ENCODE results near the gene ATG7.

ATG7 gene

DNA sequence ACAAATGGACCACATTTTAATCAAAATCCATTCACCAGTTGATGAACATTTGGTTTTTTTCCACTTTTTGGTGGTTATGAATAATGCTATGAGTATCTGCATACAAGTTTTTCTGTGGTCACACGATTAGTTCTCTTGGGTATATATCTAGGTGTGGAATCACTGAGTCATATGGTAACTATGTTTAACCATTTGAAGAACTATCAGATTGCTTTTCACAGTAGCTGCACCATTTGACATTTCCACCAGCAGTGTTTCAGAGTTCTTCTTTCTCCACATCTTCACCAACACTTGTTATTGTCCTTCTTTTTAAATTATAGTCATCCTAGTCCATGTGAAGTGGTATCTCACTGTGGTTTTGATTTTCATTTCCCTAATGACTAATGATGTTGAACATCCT lies 33.3 kb upstream of the ATG7 start:
- no peak overlapping the region for H3K27ac ChIP-seq (ENCODE audit: low read length)
- no peaks in the 10 kb centered on the region for H3K9me3 ChIP-seq (ENCODE audit: control insufficient read depth, insufficient read depth, low read length)
- no peaks in the 10 kb centered on the region for H3K4me1 ChIP-seq (ENCODE audit: control insufficient read depth, insufficient read depth, low read length)
- DNase-seq (ENCODE audit: low read depth, low spot score): no peak
- H3K4me3 ChIP-seq (ENCODE audit: low read length): no peak overlapping the region
- no peaks in the 10 kb centered on the region for H3K36me3 ChIP-seq (ENCODE audit: control insufficient read depth, insufficient read depth, low read length)
- H3K27me3 ChIP-seq (ENCODE audit: control insufficient read depth, insufficient read depth, low read length): no peaks in the 10 kb centered on the region
- no CpG with 5 or more reads among the region's 1 CpG for WGBS (ENCODE audit: insufficient coverage, insufficient read length)

DNA sequence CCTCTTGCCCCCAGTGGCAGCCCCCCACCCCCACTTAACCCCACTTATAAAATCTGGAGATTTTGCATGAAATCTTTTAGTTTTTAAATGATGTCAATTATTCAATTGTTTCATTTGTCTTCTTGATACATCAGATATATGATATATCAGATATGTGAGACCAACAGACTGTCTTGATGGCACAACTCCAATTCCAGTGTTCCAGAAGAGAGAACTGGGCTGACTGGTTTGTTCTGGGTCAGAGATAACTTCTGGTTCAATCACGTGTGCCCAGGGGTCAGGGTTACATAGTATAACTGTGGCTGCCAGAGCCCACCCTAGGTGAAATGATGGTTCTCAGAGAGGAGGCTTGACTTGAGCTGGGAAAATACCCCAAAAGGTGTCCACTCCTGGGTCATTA lies 32.4 kb upstream of the ATG7 start:
- no peaks in the 10 kb centered on the region for H3K9me3 ChIP-seq (ENCODE audit: control insufficient read depth, insufficient read depth, low read length)
- no peak for DNase-seq (ENCODE audit: low read depth, low spot score)
- no peaks in the 10 kb centered on the region for H3K4me1 ChIP-seq (ENCODE audit: control insufficient read depth, insufficient read depth, low read length)
- no peaks in the 10 kb centered on the region for H3K36me3 ChIP-seq (ENCODE audit: control insufficient read depth, insufficient read depth, low read length)
- no peak overlapping the region for H3K4me3 ChIP-seq (ENCODE audit: low read length)
- H3K27ac ChIP-seq (ENCODE audit: low read length): no peak overlapping the region
- H3K27me3 ChIP-seq (ENCODE audit: control insufficient read depth, insufficient read depth, low read length): no peaks in the 10 kb centered on the region
- no CpG with 5 or more reads among the region's 1 CpG for WGBS (ENCODE audit: insufficient coverage, insufficient read length)

DNA sequence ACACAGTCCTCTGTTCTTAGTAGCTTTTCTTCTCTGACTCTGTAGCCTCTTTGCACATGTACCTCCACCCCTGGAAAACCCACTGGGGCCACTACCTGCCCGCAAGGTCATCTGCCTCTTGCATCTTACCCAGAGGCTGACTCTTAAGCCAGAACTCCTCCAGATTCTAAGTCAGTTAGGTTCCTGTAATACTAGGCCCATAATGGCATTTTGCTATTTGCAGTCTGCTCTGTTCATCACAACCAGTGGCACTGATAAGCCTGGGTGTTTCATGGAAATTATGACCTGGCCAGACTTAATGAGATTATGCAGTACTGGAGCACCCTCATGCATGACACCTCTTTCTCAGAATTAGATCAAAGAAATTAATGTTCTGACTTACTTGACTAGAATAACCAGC lies 31.7 kb upstream of the ATG7 start:
- Histone ChIP-seq H3K9me3 (ENCODE audit: control insufficient read depth, insufficient read depth, low read length) (no peaks in the 10 kb centered on the region), H3K27me3 (ENCODE audit: control insufficient read depth, insufficient read depth, low read length) (no peaks in the 10 kb centered on the region), H3K4me1 (ENCODE audit: control insufficient read depth, insufficient read depth, low read length) (no peaks in the 10 kb centered on the region), H3K4me3 (ENCODE audit: low read length) (no peak overlapping the region), H3K27ac (ENCODE audit: low read length) (no peak overlapping the region), H3K36me3 (ENCODE audit: control insufficient read depth, insufficient read depth, low read length) (no peaks in the 10 kb centered on the region)
- DNase-seq (ENCODE audit: low read depth, low spot score): no peak
- no CpG with 5 or more reads among the region's 1 CpG for WGBS (ENCODE audit: insufficient coverage, insufficient read length)

DNA sequence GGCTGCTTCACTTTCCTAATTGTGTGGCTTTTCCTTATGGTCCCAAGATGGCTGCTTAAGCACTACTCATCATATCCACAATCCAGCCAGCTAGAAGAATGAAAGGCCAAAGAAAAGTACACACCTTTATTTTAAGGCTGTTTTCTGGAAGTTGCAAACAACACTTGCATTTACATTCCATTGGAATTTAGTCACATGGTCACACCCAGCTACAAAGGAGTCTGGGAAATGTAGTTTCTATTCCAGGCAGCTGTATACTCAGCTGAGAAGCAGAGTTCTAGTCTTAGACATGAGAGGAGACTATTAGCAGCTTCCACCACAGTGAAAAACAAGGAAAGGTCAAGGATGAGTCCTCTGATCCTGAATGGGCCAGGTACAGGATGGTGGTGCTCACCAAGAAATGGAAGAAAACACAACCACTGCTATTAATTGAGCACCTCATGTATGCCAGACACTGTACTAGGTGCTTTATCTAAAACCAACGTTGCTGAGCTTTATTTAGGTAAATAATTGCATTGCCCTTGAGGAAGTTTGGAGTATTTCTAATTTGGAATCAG lies 28.0 kb upstream of the ATG7 start:
- no peak for DNase-seq (ENCODE audit: low read depth, low spot score)
- H3K4me3 ChIP-seq (ENCODE audit: low read length): no peak overlapping the region
- no peaks in the 10 kb centered on the region for H3K36me3 ChIP-seq (ENCODE audit: control insufficient read depth, insufficient read depth, low read length)
- H3K4me1 ChIP-seq (ENCODE audit: control insufficient read depth, insufficient read depth, low read length): no peaks in the 10 kb centered on the region
- no peaks in the 10 kb centered on the region for H3K27me3 ChIP-seq (ENCODE audit: control insufficient read depth, insufficient read depth, low read length)
- H3K9me3 ChIP-seq (ENCODE audit: control insufficient read depth, insufficient read depth, low read length): no peaks in the 10 kb centered on the region
- WGBS (ENCODE audit: insufficient coverage, insufficient read length): no CpG with 5 or more reads among the region's 1 CpG
- H3K27ac ChIP-seq (ENCODE audit: low read length): no peak overlapping the region

DNA sequence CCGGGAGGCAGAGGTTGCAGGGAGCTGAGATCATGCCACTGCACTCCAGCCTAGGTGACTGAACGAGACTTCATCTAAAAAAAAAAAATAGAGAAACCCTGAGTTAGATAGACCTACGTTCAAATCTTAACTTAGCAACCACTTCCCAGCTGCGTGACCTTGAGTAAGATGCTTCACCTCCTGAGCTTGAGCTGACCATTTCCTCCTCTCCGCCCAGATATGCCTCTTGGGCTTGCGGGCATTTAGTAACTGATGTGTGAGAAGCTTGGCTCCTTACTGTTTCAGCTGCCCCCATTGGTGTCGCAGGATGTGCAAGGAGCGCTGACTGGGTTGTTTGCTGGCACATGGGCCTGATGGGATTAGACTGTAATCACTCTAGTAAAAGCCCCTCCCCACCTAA lies 26.9 kb upstream of the ATG7 start:
- Histone ChIP-seq H3K27me3 (ENCODE audit: control insufficient read depth, insufficient read depth, low read length) (no peaks in the 10 kb centered on the region), H3K36me3 (ENCODE audit: control insufficient read depth, insufficient read depth, low read length) (no peaks in the 10 kb centered on the region), H3K4me3 (ENCODE audit: low read length) (no peak overlapping the region), H3K4me1 (ENCODE audit: control insufficient read depth, insufficient read depth, low read length) (no peaks in the 10 kb centered on the region), H3K27ac (ENCODE audit: low read length) (no peak overlapping the region), H3K9me3 (ENCODE audit: control insufficient read depth, insufficient read depth, low read length) (no peaks in the 10 kb centered on the region)
- no peak for DNase-seq (ENCODE audit: low read depth, low spot score)
- WGBS (ENCODE audit: insufficient coverage, insufficient read length): no CpG with 5 or more reads among the region's 8 CpGs

DNA sequence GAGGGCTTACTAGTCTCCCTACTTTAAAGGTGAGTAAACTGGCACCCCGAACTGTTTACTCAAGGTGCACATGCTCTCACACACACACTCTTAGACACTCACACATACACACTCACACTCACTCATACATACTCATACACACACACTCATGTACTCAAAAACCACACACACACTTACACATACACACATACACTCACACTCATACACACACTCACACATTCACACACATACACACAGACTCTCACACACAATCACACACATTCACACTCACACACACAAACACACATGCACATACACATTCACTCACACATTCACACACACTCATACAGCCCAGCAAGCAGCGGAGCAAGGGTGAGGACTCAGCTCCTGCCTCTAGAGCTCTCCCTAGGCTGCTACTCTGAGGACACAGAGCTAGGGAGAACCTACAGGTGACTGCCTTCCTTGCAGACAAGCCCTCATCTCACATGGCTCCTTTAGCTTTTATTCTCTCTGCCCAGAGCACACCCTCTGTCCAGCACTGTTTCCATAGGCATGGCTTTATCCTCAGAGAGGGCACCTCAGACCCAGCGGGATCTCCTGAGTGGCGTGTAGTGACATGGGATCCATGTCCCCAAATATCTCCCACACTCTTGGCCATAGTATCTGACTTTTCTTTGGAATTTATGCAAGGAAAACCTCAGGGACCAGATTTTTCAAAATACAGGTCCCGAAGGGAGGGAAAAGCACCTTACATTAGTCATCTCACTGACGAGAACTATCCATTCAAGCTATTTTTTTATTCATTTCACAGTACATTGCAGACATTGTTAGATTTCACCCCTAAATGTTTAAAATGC lies 26.2 kb upstream of the ATG7 start:
- Histone ChIP-seq H3K27me3 (ENCODE audit: control insufficient read depth, insufficient read depth, low read length) (no peaks in the 10 kb centered on the region), H3K4me3 (ENCODE audit: low read length) (no peak overlapping the region), H3K4me1 (ENCODE audit: control insufficient read depth, insufficient read depth, low read length) (no peaks in the 10 kb centered on the region), H3K36me3 (ENCODE audit: control insufficient read depth, insufficient read depth, low read length) (no peaks in the 10 kb centered on the region), H3K9me3 (ENCODE audit: control insufficient read depth, insufficient read depth, low read length) (no peaks in the 10 kb centered on the region), H3K27ac (ENCODE audit: low read length) (no peak overlapping the region)
- WGBS (ENCODE audit: insufficient coverage, insufficient read length): no CpG with 5 or more reads among the region's 6 CpGs
- no peak for DNase-seq (ENCODE audit: low read depth, low spot score)

DNA sequence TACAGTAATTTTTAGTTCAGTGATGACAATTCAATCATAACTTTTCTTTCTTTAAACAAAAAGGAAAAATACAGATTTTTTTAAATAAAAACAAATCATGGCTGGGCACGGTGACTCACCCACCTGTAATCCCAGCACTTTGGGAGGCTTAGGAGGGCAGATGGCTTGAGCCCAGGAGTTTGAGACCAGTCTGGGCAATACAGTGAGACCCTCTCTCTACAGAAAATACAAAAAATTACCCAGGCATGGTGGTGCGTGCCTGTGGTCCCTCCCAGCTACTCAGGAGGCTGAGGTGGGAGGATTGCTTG lies 25.6 kb upstream of the ATG7 start:
- whole genome bisulfite sequencing (ENCODE audit: insufficient coverage, insufficient read length): no CpG with 5 or more reads among the region's 2 CpGs
- Histone ChIP-seq H3K4me3 (ENCODE audit: low read length) (no peak overlapping the region), H3K36me3 (ENCODE audit: control insufficient read depth, insufficient read depth, low read length) (no peaks in the 10 kb centered on the region), H3K9me3 (ENCODE audit: control insufficient read depth, insufficient read depth, low read length) (no peaks in the 10 kb centered on the region), H3K4me1 (ENCODE audit: control insufficient read depth, insufficient read depth, low read length) (no peaks in the 10 kb centered on the region), H3K27me3 (ENCODE audit: control insufficient read depth, insufficient read depth, low read length) (no peaks in the 10 kb centered on the region), H3K27ac (ENCODE audit: low read length) (no peak overlapping the region)
- DNase-seq (ENCODE audit: low read depth, low spot score): no peak

DNA sequence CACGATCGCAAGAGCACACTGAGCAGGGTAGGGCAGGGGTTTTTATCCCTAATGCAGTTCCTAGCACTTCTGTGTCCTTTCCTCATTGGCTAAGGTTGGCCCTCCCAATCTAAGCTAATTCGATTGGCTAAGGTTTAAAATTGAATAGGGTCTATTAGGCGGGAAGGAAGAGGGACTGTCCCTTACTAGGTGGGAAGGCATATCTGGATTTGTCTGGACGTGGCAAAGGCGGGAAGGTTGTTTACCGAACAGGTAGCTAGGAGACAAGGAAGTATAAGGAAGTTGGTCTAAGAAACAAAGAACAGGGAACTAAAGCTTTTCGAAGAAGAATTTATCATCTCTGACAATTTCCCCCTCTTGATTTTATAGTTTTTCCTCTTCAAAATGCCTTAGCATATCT lies 24.8 kb upstream of the ATG7 start:
- no CpG with 5 or more reads among the region's 8 CpGs for WGBS (ENCODE audit: insufficient coverage, insufficient read length)
- no peak overlapping the region for H3K4me3 ChIP-seq (ENCODE audit: low read length)
- H3K4me1 ChIP-seq (ENCODE audit: control insufficient read depth, insufficient read depth, low read length): no peaks in the 10 kb centered on the region
- no peak for DNase-seq (ENCODE audit: low read depth, low spot score)
- no peak overlapping the region for H3K27ac ChIP-seq (ENCODE audit: low read length)
- no peaks in the 10 kb centered on the region for H3K27me3 ChIP-seq (ENCODE audit: control insufficient read depth, insufficient read depth, low read length)
- H3K36me3 ChIP-seq (ENCODE audit: control insufficient read depth, insufficient read depth, low read length): no peaks in the 10 kb centered on the region
- no peaks in the 10 kb centered on the region for H3K9me3 ChIP-seq (ENCODE audit: control insufficient read depth, insufficient read depth, low read length)

DNA sequence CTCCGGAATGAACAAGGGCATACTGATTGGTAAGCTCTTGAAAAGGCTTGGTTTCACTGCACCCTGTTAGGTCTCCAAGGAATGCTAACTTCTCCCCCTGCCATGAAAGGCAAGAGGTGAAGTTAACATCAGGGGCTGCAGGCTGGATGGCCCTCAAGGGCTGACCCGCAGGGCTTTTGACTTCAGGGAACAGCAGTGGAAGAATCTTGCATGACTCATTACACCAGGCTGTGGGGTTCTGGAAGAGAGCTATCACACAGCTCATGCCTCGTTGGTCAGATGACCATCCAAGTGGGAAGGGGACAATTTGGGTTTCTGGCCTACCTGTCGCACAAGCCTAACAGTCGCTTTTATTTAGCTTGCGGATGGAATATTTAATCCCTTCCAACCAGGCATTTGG lies 23.6 kb upstream of the ATG7 start:
- H3K27me3 ChIP-seq (ENCODE audit: control insufficient read depth, insufficient read depth, low read length): no peaks in the 10 kb centered on the region
- DNase-seq (ENCODE audit: low read depth, low spot score): no peak
- WGBS (ENCODE audit: insufficient coverage, insufficient read length): no CpG with 5 or more reads among the region's 6 CpGs
- no peak overlapping the region for H3K27ac ChIP-seq (ENCODE audit: low read length)
- no peaks in the 10 kb centered on the region for H3K4me1 ChIP-seq (ENCODE audit: control insufficient read depth, insufficient read depth, low read length)
- no peaks in the 10 kb centered on the region for H3K9me3 ChIP-seq (ENCODE audit: control insufficient read depth, insufficient read depth, low read length)
- no peak overlapping the region for H3K4me3 ChIP-seq (ENCODE audit: low read length)
- H3K36me3 ChIP-seq (ENCODE audit: control insufficient read depth, insufficient read depth, low read length): no peaks in the 10 kb centered on the region

DNA sequence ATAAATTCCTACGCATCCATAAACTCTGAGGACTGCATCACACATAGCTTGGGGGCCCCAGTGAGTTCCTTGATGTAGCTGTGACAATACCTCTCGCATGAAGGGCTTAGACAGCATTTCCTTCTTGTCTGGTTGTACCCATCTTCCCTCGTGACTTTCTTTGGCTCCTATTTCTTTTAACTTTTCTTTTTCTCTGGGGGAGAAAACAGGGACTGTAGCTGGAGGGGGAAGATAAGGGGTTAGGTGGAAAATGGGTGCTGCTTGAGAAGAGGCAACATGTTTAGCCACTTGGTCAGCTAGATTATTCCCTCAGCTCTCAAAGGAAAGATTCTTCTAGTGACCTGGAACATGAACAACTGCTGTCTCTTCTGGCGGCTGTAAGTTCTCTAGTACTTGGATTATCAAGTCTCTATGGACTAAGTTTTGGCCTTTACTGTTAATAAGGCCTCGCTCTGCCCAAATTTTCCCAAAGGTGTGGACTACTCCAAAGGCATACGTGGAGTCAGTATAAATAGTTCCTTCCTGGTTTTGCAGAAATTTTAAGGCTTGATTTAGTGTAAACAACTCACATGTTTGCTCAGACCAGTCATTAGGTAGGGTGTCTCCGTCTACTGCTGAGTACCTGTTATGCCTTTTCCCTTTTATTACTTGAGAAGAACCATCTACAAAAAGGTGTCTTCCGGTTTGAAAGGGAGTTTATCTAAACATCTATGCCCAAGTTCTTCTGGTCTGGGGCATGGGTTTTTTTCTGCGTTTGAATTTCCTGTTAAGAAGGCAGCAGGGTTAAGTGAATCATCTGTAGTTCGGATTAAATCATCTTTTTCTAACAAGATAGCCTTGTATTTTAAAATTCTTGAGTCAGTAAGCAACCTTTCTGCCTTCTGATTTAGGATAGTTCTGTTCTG lies 21.0 kb upstream of the ATG7 start:
- no peaks in the 10 kb centered on the region for H3K4me1 ChIP-seq (ENCODE audit: control insufficient read depth, insufficient read depth, low read length)
- no peaks in the 10 kb centered on the region for H3K9me3 ChIP-seq (ENCODE audit: control insufficient read depth, insufficient read depth, low read length)
- H3K4me3 ChIP-seq (ENCODE audit: low read length): no peak overlapping the region
- no peak for DNase-seq (ENCODE audit: low read depth, low spot score)
- no peak overlapping the region for H3K27ac ChIP-seq (ENCODE audit: low read length)
- H3K27me3 ChIP-seq (ENCODE audit: control insufficient read depth, insufficient read depth, low read length): no peaks in the 10 kb centered on the region
- no peaks in the 10 kb centered on the region for H3K36me3 ChIP-seq (ENCODE audit: control insufficient read depth, insufficient read depth, low read length)
- no CpG with 5 or more reads among the region's 10 CpGs for WGBS (ENCODE audit: insufficient coverage, insufficient read length)

Measured in iPS DF 6.9 (cell line).